ENCODE results near the gene SPG7.

SPG7 gene

GRCh38 chr16:89547291-89547690 lies 39.1 kb downstream of the SPG7 start:
- no peak for DNase-seq (ENCODE audit: low spot score)

- DNase-seq (ENCODE audit: low spot score) = no peak
These were observed 39.7 kb downstream of the SPG7 start for GRCh38 chr16:89547860-89548259.

GRCh38 chr16:89548344-89549006 lies 40.3 kb downstream of the SPG7 start:
- DNase-seq (ENCODE audit: low spot score) = no peak

GRCh38 chr16:89549007-89549700 lies 41.0 kb downstream of the SPG7 start:
- DNase-seq (ENCODE audit: low spot score) = no peak

- DNase-seq (ENCODE audit: low spot score) = no peak
These were observed 42.3 kb downstream of the SPG7 start for GRCh38 chr16:89550421-89551007.

GRCh38 chr16:89552329-89552728 lies 44.1 kb downstream of the SPG7 start:
- DNase-seq (ENCODE audit: low spot score) = no peak

GRCh38 chr16:89552913-89553312 lies 44.7 kb downstream of the SPG7 start:
- no peak for DNase-seq (ENCODE audit: low spot score)

GRCh38 chr16:89553733-89554132 lies 45.5 kb downstream of the SPG7 start:
- no peak for DNase-seq (ENCODE audit: low spot score)

GRCh38 chr16:89554343-89554742 lies 46.1 kb downstream of the SPG7 start:
- no peak for DNase-seq (ENCODE audit: low spot score)

- DNase-seq (ENCODE audit: low spot score) = no peak
These were observed 47.1 kb downstream of the SPG7 start for GRCh38 chr16:89555265-89555664.

- DNase-seq (ENCODE audit: low spot score) = no peak
These were observed 47.6 kb downstream of the SPG7 start for GRCh38 chr16:89555780-89556179.

GRCh38 chr16:89556750-89557689 lies 48.8 kb downstream of the SPG7 start:
- DNase-seq (ENCODE audit: low spot score) = peak; percentile 94

- no peak for DNase-seq (ENCODE audit: low spot score)
These were observed 49.7 kb downstream of the SPG7 start for GRCh38 chr16:89557690-89558490.

GRCh38 chr16:89560378-89561141 lies 52.4 kb downstream of the SPG7 start, which contains the start of gene RPL13:
RPL13 (plus strand) TSS chr16:89560682; CDS start chr16:89560960, 278 bp downstream.
- peak; percentile 95 for DNase-seq (ENCODE audit: low spot score)

GRCh38 chr16:89561142-89561883 lies 53.1 kb downstream of the SPG7 start:
- no peak for DNase-seq (ENCODE audit: low spot score)

GRCh38 chr16:89561884-89562599 lies 53.8 kb downstream of the SPG7 start:
- no peak for DNase-seq (ENCODE audit: low spot score)

GRCh38 chr16:89562939-89563338 lies 54.7 kb downstream of the SPG7 start:
- no peak for DNase-seq (ENCODE audit: low spot score)

- no peak for DNase-seq (ENCODE audit: low spot score)
These were observed 55.6 kb downstream of the SPG7 start for GRCh38 chr16:89563639-89564392.

Measured in putamen (tissue), 1 donor.